ENCODE measurements around the gene AKT1.

DNA sequence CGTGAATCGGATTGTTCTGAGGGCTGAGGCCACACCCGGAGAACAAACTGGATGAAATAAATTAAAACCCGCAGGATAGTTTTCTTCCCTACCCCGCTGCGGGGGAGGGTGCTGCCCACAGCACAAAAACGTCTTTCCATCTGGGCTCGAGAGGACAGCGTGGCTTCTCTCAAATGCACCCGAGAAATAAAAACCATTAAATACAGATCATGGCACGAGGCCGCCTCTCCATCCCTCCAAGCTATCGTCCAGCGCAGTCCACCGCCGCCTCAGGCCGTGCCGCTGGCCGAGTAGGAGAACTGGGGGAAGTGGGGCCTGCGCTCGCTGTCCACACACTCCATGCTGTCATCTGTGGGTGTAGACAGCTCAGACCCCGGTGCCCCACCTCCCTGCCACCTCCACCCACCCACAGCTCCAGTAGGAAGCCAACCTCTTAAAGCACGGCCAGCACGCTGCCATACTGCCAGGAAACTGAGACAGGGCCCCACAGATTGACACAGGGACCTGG, 25.4 kb downstream of the AKT1 start:
- TF ChIP-seq, protein P1, sequence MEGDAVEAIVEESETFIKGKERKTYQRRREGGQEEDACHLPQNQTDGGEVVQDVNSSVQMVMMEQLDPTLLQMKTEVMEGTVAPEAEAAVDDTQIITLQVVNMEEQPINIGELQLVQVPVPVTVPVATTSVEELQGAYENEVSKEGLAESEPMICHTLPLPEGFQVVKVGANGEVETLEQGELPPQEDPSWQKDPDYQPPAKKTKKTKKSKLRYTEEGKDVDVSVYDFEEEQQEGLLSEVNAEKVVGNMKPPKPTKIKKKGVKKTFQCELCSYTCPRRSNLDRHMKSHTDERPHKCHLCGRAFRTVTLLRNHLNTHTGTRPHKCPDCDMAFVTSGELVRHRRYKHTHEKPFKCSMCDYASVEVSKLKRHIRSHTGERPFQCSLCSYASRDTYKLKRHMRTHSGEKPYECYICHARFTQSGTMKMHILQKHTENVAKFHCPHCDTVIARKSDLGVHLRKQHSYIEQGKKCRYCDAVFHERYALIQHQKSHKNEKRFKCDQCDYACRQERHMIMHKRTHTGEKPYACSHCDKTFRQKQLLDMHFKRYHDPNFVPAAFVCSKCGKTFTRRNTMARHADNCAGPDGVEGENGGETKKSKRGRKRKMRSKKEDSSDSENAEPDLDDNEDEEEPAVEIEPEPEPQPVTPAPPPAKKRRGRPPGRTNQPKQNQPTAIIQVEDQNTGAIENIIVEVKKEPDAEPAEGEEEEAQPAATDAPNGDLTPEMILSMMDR (IDR thresholded peaks at IDR 0.05) = no peak
- no peak for TF ChIP-seq POLR2A (IDR thresholded peaks at IDR 0.05)
